Measurements from ENCODE around the gene VPS39.

Gene VPS39

GRCh38 chr15:42147431-42147735 is 60.7 kb downstream of the VPS39 start:
- no peak for DNase-seq (ENCODE audit: low read depth)
- no peak for TF ChIP-seq CTCF (IDR thresholded peaks at IDR 0.05; ENCODE audit: insufficient read depth, low read depth, low read length, missing control alignments)
- no peak overlapping the region for H3K4me3 ChIP-seq (ENCODE audit: low read length)

- no peak for TF ChIP-seq CTCF (IDR thresholded peaks at IDR 0.05; ENCODE audit: insufficient read depth, low read depth, low read length, missing control alignments)
- no peak for DNase-seq (ENCODE audit: low read depth)
Observed at GRCh38 chr15:42146551-42147430, 61.3 kb downstream of the VPS39 start.

GRCh38 chr15:42145546-42146455 is 62.3 kb downstream of the VPS39 start:
- no peak for DNase-seq (ENCODE audit: low read depth)
- TF ChIP-seq CTCF (IDR thresholded peaks at IDR 0.05; ENCODE audit: insufficient read depth, low read depth, low read length, missing control alignments), result no peak
- no peak overlapping the region for H3K4me3 ChIP-seq (ENCODE audit: low read length)

More at GRCh38 chr15:42146551-42147430, 61.3 kb downstream of the VPS39 start:
- H3K4me3 ChIP-seq (ENCODE audit: low read length), result no peak overlapping the region

- H3K4me3 ChIP-seq (ENCODE audit: low read length), result no peak overlapping the region
- TF ChIP-seq CTCF (IDR thresholded peaks at IDR 0.05; ENCODE audit: insufficient read depth, low read depth, low read length, missing control alignments), result no peak
- no peak for DNase-seq (ENCODE audit: low read depth)
Observed at GRCh38 chr15:42144841-42145375, 63.2 kb downstream of the VPS39 start.

GRCh38 chr15:42143866-42144625 is 64.1 kb downstream of the VPS39 start:
- no peak overlapping the region for H3K4me3 ChIP-seq (ENCODE audit: low read length)
- TF ChIP-seq CTCF (IDR thresholded peaks at IDR 0.05; ENCODE audit: insufficient read depth, low read depth, low read length, missing control alignments), result no peak
- DNase-seq (ENCODE audit: low read depth), result no peak

GRCh38 chr15:42143356-42143755 is 64.7 kb downstream of the VPS39 start:
- no peak for TF ChIP-seq CTCF (IDR thresholded peaks at IDR 0.05; ENCODE audit: insufficient read depth, low read depth, low read length, missing control alignments)
- H3K4me3 ChIP-seq (ENCODE audit: low read length), result no peak overlapping the region
- DNase-seq (ENCODE audit: low read depth), result no peak
